ENCODE measurements around the gene PTGER2. TPM values are rescaled to one million over a fixed set of nuclear protein-coding genes. Genes with fewer than 3 reads are reported as not detected.

The PTGER2 gene
- total and polyA plus RNA-seq, 2 donors from 2014 or later: 3.4 to 10.0 TPM

DNA sequence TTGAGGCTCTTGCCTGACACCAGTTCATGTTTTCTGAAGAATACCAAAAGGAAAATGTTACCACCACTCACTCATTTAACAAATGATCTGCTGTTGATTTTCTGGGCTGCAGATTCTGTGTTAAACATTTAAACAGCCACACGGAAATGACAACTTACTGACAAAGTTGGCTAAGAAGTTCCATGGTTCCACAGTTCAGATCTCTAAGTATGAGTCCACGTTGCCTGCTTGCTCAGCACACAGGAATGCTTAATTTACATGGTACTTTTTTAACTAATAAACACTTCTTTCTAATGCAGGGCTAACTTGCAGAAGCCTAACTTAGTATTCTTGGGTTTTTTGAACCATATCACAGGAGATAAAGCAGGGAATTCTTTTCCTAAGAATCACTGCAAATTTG lies 34.7 kb downstream of the PTGER2 start:
- intact Hi-C loops (cut with DNase I): no loop called here
- H3K9ac ChIP-seq (ENCODE audit: low read length in 3 of 3): no peak overlapping the region
- no peaks in the 10 kb centered on the region for H3K27me3 ChIP-seq (ENCODE audit: control insufficient read depth, insufficient read depth, low read length)
- TF ChIP-seq, protein P1, sequence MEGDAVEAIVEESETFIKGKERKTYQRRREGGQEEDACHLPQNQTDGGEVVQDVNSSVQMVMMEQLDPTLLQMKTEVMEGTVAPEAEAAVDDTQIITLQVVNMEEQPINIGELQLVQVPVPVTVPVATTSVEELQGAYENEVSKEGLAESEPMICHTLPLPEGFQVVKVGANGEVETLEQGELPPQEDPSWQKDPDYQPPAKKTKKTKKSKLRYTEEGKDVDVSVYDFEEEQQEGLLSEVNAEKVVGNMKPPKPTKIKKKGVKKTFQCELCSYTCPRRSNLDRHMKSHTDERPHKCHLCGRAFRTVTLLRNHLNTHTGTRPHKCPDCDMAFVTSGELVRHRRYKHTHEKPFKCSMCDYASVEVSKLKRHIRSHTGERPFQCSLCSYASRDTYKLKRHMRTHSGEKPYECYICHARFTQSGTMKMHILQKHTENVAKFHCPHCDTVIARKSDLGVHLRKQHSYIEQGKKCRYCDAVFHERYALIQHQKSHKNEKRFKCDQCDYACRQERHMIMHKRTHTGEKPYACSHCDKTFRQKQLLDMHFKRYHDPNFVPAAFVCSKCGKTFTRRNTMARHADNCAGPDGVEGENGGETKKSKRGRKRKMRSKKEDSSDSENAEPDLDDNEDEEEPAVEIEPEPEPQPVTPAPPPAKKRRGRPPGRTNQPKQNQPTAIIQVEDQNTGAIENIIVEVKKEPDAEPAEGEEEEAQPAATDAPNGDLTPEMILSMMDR (IDR thresholded peaks at IDR 0.05; ENCODE audit: borderline replicate concordance, extremely low read depth, insufficient read depth): no peak
- no peak overlapping the region for H3K4me3 ChIP-seq (ENCODE audit: low read length in 3 of 3)
- H3K4me1 ChIP-seq (ENCODE audit: control insufficient read depth in 2 of 3, insufficient read depth in 2 of 3, low read depth in 1 of 3, low read length in 3 of 3): peaks cover 9 to 19% (median 11%) of the 10 kb centered on the region in 3 donors
- DNase-seq (no peak), FAIRE-seq (no peak)
- H3K36me3 ChIP-seq (ENCODE audit: control insufficient read depth in 2 of 3, insufficient read depth in 3 of 3, low read length in 3 of 3): no peaks in the 10 kb centered on the region
- H3K9me3 ChIP-seq (ENCODE audit: control insufficient read depth in 2 of 3, insufficient read depth in 1 of 3, low read length in 3 of 3): no peaks in the 10 kb centered on the region
- no peak overlapping the region for H3K27ac ChIP-seq (ENCODE audit: low read depth in 2 of 2, low read length in 2 of 2)

DNA sequence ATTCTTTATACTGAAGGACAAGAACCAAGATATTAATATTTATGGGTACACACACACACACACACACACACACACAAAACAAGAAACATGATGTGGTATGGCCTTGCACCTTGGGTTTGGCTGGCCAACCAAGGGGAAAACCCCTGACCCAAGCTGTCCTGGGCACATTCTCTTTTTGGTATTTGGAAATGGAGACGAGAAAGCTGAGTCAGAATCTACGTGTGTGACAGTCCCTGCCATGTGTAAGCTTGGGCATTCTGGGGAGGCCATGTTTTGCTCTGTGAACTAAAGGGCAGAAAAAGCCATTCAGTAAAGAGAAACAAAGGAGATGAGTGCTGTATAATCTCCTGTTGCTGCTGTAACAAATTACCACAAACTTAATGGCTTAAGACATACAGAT lies 35.6 kb downstream of the PTGER2 start:
- TF ChIP-seq, protein P1 (IDR thresholded peaks at IDR 0.05; ENCODE audit: borderline replicate concordance, extremely low read depth, insufficient read depth): no peak
- Histone ChIP-seq H3K9ac (ENCODE audit: low read length in 3 of 3) (no peak overlapping the region), H3K36me3 (ENCODE audit: control insufficient read depth in 2 of 3, insufficient read depth in 3 of 3, low read length in 3 of 3) (no peaks in the 10 kb centered on the region), H3K4me3 (ENCODE audit: low read length in 3 of 3) (no peak overlapping the region), H3K27me3 (ENCODE audit: control insufficient read depth, insufficient read depth, low read length) (no peaks in the 10 kb centered on the region), H3K27ac (ENCODE audit: low read depth in 2 of 2, low read length in 2 of 2) (no peak overlapping the region), H3K9me3 (ENCODE audit: control insufficient read depth in 2 of 3, insufficient read depth in 1 of 3, low read length in 3 of 3) (no peaks in the 10 kb centered on the region), H3K4me1 (ENCODE audit: control insufficient read depth in 2 of 3, insufficient read depth in 2 of 3, low read depth in 1 of 3, low read length in 3 of 3) (peaks cover 9 to 23% (median 11%) of the 10 kb centered on the region in 3 donors)
- DNase-seq: no peak
- no peak for FAIRE-seq
- intact Hi-C loops (cut with DNase I): no loop called here

DNA sequence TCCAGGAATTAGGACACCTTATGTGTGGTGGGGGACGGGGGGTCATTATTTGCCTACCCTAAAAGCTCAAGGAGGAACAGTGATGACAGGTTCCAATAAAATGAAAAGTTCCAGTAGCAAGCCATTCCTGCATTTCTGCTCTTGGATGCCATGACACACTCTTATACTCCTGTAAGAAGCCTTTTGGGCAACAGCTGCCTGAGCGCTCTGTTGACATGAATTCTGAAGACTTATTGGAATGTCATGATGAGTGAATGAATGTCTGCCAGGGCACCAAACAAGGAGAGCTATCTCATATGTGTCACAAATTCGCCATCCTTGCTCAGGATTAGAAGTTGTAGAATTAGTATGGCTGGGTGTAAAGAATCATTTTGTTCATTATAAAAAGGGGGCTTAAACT lies 36.3 kb downstream of the PTGER2 start:
- Histone ChIP-seq H3K4me1 (ENCODE audit: control insufficient read depth in 2 of 3, insufficient read depth in 2 of 3, low read depth in 1 of 3, low read length in 3 of 3) (peaks cover 12 to 23% (median 14%) of the 10 kb centered on the region in 3 donors), H3K4me3 (ENCODE audit: low read length in 3 of 3) (no peak overlapping the region), H3K27me3 (ENCODE audit: control insufficient read depth, insufficient read depth, low read length) (no peaks in the 10 kb centered on the region), H3K36me3 (ENCODE audit: control insufficient read depth in 2 of 3, insufficient read depth in 3 of 3, low read length in 3 of 3) (no peaks in the 10 kb centered on the region), H3K27ac (ENCODE audit: low read depth in 2 of 2, low read length in 2 of 2) (no peak overlapping the region), H3K9me3 (ENCODE audit: control insufficient read depth in 2 of 3, insufficient read depth in 1 of 3, low read length in 3 of 3) (no peaks in the 10 kb centered on the region), H3K9ac (ENCODE audit: low read length in 3 of 3) (no peak overlapping the region)
- intact Hi-C loops (cut with DNase I): no loop called here
- DNase-seq: no peak
- no peak for FAIRE-seq
- TF ChIP-seq, protein P1 (IDR thresholded peaks at IDR 0.05; ENCODE audit: borderline replicate concordance, extremely low read depth, insufficient read depth): no peak

All from kidney (tissue), 14 donors.